Chondrocyte (in vitro differentiated cells): ENCODE data around the gene RGS6. TPM values are rescaled to one million over a fixed set of nuclear protein-coding genes. Genes with fewer than 3 reads are reported as not detected.

Source experiments
- DNase-seq: peaks from one replicate; pipeline ENCODE4 v3.0.0; 2021; ENCODE audit warnings: mixed read lengths, low spot score
- H3K27ac Mint-ChIP-seq: one replicate; pipeline ENCODE4 v1.8.0; 2021; ENCODE audit warnings: mild to moderate bottlenecking, moderate library complexity, mixed read lengths; ENCODE audit not compliant: unreplicated experiment
- H3K27me3 Mint-ChIP-seq: 2 replicates; pipeline ENCODE4 v1.8.0; 2021; ENCODE audit warnings: low read depth, mixed read lengths
- H3K36me3 Mint-ChIP-seq: 2 replicates; pipeline ENCODE4 v1.8.0; 2021; ENCODE audit warnings: low read depth, mixed read lengths
- H3K4me1 Mint-ChIP-seq: 2 replicates; pipeline ENCODE4 v1.8.0; 2021; ENCODE audit warnings: low read depth, mild to moderate bottlenecking, mixed read lengths
- H3K4me3 Mint-ChIP-seq: one replicate; pipeline ENCODE4 v1.8.0; 2021; ENCODE audit warnings: mild to moderate bottlenecking, moderate library complexity, mixed read lengths; ENCODE audit not compliant: unreplicated experiment
- H3K9me3 Mint-ChIP-seq: 2 replicates; pipeline ENCODE4 v1.8.0; 2021; ENCODE audit warnings: low read depth, mixed read lengths
- total RNA-seq: library from RNA; stranded (reverse); gene quantifications from 3 replicates; pipeline ENCODE4 v1.2.1, GENCODE V29; 2021
- TF ChIP-seq, protein P1 (sequence below): fragments of 200-600 bp; sonication (generic); IDR thresholded peaks from 2 replicates; pipeline ENCODE4 v1.5.0; 2021; ENCODE audit warnings: antibody characterized with exemption, mild to moderate bottlenecking, moderate library complexity

RGS6 gene
- total RNA-seq, 1 donor from 2014 or later = 0.12 TPM

DNA sequence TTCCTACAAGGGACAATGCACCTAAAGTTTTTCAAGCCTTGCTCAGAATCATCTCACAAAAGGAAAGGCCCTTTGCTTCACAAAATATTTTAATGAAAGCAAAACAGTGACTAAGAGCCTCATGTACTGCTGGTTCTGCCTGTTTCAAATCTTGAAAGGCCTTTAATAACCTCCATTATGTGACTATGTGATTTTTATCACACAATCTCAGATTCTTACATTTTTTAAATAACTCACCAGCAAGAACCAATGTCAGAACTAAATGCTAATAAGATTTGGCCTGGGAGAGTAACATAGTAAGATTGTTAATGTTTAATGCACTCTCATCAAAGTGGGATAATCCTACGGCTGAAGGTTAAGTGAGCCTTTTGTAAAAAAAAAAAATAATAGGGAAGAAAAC is 378.9 kb downstream of the RGS6 start:
- Mint-ChIP-seq H3K9me3 (peaks cover 8% of the 10 kb centered on the region), H3K36me3 (no peaks in the 10 kb centered on the region), H3K4me3 (no peak overlapping the region), H3K27me3 (peaks cover 2% of the 10 kb centered on the region), H3K27ac (no peak overlapping the region), H3K4me1 (peaks cover 4% of the 10 kb centered on the region)
- TF ChIP-seq, protein P1, sequence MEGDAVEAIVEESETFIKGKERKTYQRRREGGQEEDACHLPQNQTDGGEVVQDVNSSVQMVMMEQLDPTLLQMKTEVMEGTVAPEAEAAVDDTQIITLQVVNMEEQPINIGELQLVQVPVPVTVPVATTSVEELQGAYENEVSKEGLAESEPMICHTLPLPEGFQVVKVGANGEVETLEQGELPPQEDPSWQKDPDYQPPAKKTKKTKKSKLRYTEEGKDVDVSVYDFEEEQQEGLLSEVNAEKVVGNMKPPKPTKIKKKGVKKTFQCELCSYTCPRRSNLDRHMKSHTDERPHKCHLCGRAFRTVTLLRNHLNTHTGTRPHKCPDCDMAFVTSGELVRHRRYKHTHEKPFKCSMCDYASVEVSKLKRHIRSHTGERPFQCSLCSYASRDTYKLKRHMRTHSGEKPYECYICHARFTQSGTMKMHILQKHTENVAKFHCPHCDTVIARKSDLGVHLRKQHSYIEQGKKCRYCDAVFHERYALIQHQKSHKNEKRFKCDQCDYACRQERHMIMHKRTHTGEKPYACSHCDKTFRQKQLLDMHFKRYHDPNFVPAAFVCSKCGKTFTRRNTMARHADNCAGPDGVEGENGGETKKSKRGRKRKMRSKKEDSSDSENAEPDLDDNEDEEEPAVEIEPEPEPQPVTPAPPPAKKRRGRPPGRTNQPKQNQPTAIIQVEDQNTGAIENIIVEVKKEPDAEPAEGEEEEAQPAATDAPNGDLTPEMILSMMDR = no peak
- no peak for DNase-seq

GRCh38 chr14:72311516-72311915 is 379.3 kb downstream of the RGS6 start:
- Mint-ChIP-seq H3K4me3 (no peak overlapping the region), H3K9me3 (peaks cover 4% of the 10 kb centered on the region), H3K27me3 (peaks cover 2% of the 10 kb centered on the region), H3K4me1 (peaks cover 4% of the 10 kb centered on the region), H3K36me3 (no peaks in the 10 kb centered on the region), H3K27ac (no peak overlapping the region)
- TF ChIP-seq, protein P1 = no peak
- DNase-seq = no peak

DNA sequence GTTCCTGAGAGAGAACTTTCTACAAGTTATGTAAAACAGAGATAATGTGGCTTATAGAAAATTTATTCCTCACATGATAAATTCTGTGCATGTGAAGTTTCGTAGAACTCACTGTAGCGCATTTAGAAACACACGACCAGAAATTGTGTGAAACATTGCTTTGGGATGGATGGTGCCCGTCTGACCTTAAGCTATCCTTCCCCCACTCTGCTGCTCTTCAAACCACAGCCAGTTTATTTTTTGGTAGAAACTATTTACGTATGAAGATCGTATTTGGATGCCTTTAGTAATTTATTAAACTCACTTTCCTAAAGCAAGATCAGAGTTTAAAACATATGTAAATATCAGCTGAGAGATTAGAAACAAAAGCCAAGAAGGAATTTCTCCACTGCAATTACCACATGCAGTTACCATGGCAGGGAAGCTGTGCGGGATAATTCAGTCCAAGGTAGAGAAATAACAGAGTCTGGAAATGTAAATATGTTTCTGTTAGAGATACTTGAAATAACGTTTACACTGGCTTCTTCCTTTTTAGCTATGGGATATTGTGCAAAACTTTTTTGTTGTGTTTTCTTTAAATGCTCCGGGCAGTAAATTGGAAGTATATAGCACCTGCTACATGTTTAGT is 382.7 kb downstream of the RGS6 start:
- TF ChIP-seq, protein P1 = no peak
- no peaks in the 10 kb centered on the region for H3K36me3 Mint-ChIP-seq
- no peak overlapping the region for H3K4me3 Mint-ChIP-seq
- H3K9me3 Mint-ChIP-seq = no peaks in the 10 kb centered on the region
- H3K4me1 Mint-ChIP-seq = peaks cover 4% of the 10 kb centered on the region
- peaks cover under 1% of the 10 kb centered on the region for H3K27me3 Mint-ChIP-seq
- DNase-seq = no peak
- no peak overlapping the region for H3K27ac Mint-ChIP-seq

GRCh38 chr14:72315714-72316113 is 383.5 kb downstream of the RGS6 start:
- Mint-ChIP-seq H3K9me3 (no peaks in the 10 kb centered on the region), H3K36me3 (no peaks in the 10 kb centered on the region), H3K27ac (no peak overlapping the region), H3K4me3 (no peak overlapping the region), H3K27me3 (no peaks in the 10 kb centered on the region), H3K4me1 (peaks cover 2% of the 10 kb centered on the region)
- TF ChIP-seq, protein P1 = no peak
- no peak for DNase-seq

DNA sequence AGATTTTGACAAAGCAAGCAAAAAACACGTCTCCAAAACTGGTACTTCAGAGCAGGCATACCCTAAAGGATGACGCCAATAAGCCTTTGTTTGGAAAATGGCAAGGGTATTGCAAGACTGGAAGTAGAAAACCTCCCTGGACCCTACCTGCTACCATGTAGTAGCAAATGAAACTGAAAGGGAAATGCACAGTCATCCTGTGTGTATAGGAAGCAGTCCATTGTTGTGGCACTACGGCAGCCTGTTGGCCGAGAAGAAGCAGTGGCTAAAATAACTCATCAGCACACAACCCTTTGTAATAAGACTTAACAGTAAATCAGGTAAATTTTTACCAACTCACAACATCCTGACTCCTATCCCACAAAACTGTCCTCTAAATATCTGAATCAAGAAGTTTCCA is 386.4 kb downstream of the RGS6 start:
- Mint-ChIP-seq H3K27ac (no peak overlapping the region), H3K4me3 (no peak overlapping the region), H3K4me1 (no peaks in the 10 kb centered on the region), H3K9me3 (no peaks in the 10 kb centered on the region), H3K27me3 (peaks cover 6% of the 10 kb centered on the region), H3K36me3 (no peaks in the 10 kb centered on the region)
- TF ChIP-seq, protein P1 = no peak
- DNase-seq = no peak
